Tibial nerve (tissue), 4 donors: ENCODE results near the gene ACAD11. TPM values are rescaled to one million over a fixed set of nuclear protein-coding genes. Genes with fewer than 3 reads are reported as not detected.

Source experiments
- DNase-seq, 2 donors: peaks; one replicate each; pipeline ENCODE4 v3.0.0-alpha.2; 2019; ENCODE audit warnings: low spot score in 2 of 2
- H3K27ac ChIP-seq, 4 donors: fragments of 200-600 bp; sonication (generic) in 3 of 4; one replicate each; pipeline ENCODE4 v1.5.1; 2017 to 2019; ENCODE audit warnings: mild to moderate bottlenecking in 1 of 4
- H3K27me3 ChIP-seq, 2 donors: fragments of 200-600 bp; sonication (generic) in 1 of 2; one replicate each; pipeline versions ENCODE4 v1.5.1 to v1.6.0; 2017 to 2019
- H3K36me3 ChIP-seq, 3 donors: fragments of 200-600 bp; sonication (generic); one replicate each; pipeline ENCODE4 v1.5.1; 2018 to 2019
- H3K4me1 ChIP-seq, 4 donors: fragments of 200-600 bp; sonication (generic) in 3 of 4; one replicate each; pipeline ENCODE4 v1.5.1; 2017 to 2019
- H3K4me3 ChIP-seq, 4 donors: fragments of 200-600 bp; sonication (generic) in 3 of 4; one replicate each; pipeline ENCODE4 v1.5.1; 2017 to 2019; ENCODE audit warnings: mild to moderate bottlenecking in 1 of 4, moderate library complexity in 1 of 4
- H3K9me3 ChIP-seq, 4 donors: fragments of 200-600 bp; sonication (generic) in 3 of 4; one replicate each; pipeline ENCODE4 v1.5.1; 2017 to 2019
- EP300 ChIP-seq, 2 donors: sonication (generic); formaldehyde crosslinking; IDR thresholded peaks; one replicate each; pipeline ENCODE4 v1.6.1; 2017; ENCODE audit warnings: antibody characterized with exemption in 2 of 2, mild to moderate bottlenecking in 1 of 2
- POLR2A ChIP-seq, 2 donors: fragments of 450-650 bp; IDR thresholded peaks; one replicate each; pipeline ENCODE4 v1.6.1; 2017; ENCODE audit warnings: antibody characterized with exemption in 2 of 2, mild to moderate bottlenecking in 2 of 2, moderate library complexity in 2 of 2
- WGBS, 2 donors: methylation state at CpG; one replicate each; pipeline ENCODE4 v1.1.5; 2018; 5-methylcytosine and 5-hydroxymethylcytosine counted together
- total RNA-seq, 4 donors: library from RNA; depleted of rRNA; stranded (reverse); fragments of >200 nt; gene quantifications; one replicate each; pipeline ENCODE4 v1.1.0, GENCODE V29; 2016
- TF ChIP-seq, protein P1 (sequence below), 5 experiments: fragments of 200-600 bp in 3 of 5; fragments of 450-650 bp in 2 of 5; sonication (generic) in 3 of 5; IDR thresholded peaks; one replicate each; pipeline ENCODE4 v1.5.1; 2016 to 2019; ENCODE audit warnings: antibody characterized with exemption in 5 of 5, mild to moderate bottlenecking in 3 of 5, moderate library complexity in 2 of 5

ACAD11 gene
- total RNA-seq, 4 donors from 2014 or later: 39.2 to 69.9 (median 59.4) TPM

DNA sequence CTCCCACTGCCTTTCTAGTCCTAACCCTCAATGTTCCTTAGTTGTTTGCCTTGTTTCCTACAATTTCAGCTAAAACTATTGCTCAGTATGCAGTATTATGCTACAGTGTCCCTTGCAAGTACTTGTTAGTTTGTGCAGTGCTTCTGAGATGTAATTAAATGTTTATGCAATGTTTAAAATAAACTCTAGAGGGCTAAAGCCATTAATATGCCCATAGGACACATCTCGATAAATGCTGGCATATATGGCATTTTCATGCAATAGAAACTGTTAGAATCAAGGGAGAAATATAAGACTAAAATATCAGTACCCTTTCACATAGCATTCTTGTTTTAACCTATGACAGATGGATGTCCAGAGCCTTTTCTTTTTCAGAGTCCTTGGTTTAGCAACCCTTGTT lies 122.3 kb downstream of the ACAD11 start:
- peaks cover 0 to 83% (median 4%) of the 10 kb centered on the region in 3 donors for H3K36me3 ChIP-seq
- peaks cover 0 to 2% (median 0%) of the 10 kb centered on the region in 4 donors for H3K4me1 ChIP-seq
- DNase-seq: no peak
- H3K9me3 ChIP-seq: no peaks in the 10 kb centered on the region
- TF ChIP-seq POLR2A (IDR thresholded peaks at IDR 0.05) (no peak), EP300 (IDR thresholded peaks at IDR 0.05) (no peak)
- TF ChIP-seq, protein P1, sequence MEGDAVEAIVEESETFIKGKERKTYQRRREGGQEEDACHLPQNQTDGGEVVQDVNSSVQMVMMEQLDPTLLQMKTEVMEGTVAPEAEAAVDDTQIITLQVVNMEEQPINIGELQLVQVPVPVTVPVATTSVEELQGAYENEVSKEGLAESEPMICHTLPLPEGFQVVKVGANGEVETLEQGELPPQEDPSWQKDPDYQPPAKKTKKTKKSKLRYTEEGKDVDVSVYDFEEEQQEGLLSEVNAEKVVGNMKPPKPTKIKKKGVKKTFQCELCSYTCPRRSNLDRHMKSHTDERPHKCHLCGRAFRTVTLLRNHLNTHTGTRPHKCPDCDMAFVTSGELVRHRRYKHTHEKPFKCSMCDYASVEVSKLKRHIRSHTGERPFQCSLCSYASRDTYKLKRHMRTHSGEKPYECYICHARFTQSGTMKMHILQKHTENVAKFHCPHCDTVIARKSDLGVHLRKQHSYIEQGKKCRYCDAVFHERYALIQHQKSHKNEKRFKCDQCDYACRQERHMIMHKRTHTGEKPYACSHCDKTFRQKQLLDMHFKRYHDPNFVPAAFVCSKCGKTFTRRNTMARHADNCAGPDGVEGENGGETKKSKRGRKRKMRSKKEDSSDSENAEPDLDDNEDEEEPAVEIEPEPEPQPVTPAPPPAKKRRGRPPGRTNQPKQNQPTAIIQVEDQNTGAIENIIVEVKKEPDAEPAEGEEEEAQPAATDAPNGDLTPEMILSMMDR (IDR thresholded peaks at IDR 0.05): no peak
- 75 to 87% methylated on average over 1 of the region's 1 CpG for WGBS, 2 donors
- H3K27me3 ChIP-seq: no peaks in the 10 kb centered on the region
- no peak overlapping the region for H3K4me3 ChIP-seq
- no peak overlapping the region for H3K27ac ChIP-seq

DNA sequence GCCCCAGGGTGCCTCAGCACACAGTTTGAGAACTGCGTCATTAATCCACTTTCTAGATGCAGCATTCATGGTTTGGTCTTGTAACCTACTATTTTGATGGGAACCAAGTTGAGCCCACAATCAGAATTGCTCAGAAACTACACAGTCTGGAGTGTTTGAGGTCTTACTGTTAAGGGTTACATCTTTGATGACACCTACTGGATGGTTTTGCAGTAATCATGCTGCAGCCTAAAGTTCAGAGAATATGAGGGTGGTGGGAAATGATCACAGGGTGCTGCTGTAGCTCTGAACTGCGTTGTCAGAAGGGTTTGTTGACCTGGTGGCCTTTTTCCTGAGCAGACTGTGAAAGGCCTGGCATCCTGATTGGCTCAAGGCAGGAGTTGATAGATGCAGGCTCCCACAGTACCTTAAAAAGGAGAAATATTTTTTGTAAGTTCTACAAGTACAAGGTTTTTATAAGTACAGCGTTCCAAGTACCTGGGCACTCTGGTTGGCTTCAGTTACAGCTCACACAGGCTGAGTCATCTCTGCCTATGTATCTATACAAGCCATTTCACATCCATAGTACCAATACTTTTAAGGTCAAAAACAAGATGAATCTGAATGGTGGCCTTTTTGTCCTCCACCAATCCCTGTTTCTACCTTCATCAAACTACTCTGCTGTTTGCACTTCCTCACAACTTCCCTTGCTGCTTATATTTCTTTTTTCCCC lies 123.0 kb downstream of the ACAD11 start:
- Histone ChIP-seq H3K27me3 (no peaks in the 10 kb centered on the region), H3K9me3 (no peaks in the 10 kb centered on the region), H3K4me1 (no peaks in the 10 kb centered on the region), H3K27ac (peak overlapping the region in 1 of 4 donors; percentile 20), H3K4me3 (no peak overlapping the region), H3K36me3 (peaks cover 0 to 90% (median 4%) of the 10 kb centered on the region in 3 donors)
- TF ChIP-seq POLR2A (IDR thresholded peaks at IDR 0.05): no peak
- TF ChIP-seq EP300 (IDR thresholded peaks at IDR 0.05): no peak
- TF ChIP-seq, protein P1 (IDR thresholded peaks at IDR 0.05): no peak
- WGBS, 2 donors: 89 to 92% methylated on average over 3 of the region's 3 CpGs
- DNase-seq: no peak

DNA sequence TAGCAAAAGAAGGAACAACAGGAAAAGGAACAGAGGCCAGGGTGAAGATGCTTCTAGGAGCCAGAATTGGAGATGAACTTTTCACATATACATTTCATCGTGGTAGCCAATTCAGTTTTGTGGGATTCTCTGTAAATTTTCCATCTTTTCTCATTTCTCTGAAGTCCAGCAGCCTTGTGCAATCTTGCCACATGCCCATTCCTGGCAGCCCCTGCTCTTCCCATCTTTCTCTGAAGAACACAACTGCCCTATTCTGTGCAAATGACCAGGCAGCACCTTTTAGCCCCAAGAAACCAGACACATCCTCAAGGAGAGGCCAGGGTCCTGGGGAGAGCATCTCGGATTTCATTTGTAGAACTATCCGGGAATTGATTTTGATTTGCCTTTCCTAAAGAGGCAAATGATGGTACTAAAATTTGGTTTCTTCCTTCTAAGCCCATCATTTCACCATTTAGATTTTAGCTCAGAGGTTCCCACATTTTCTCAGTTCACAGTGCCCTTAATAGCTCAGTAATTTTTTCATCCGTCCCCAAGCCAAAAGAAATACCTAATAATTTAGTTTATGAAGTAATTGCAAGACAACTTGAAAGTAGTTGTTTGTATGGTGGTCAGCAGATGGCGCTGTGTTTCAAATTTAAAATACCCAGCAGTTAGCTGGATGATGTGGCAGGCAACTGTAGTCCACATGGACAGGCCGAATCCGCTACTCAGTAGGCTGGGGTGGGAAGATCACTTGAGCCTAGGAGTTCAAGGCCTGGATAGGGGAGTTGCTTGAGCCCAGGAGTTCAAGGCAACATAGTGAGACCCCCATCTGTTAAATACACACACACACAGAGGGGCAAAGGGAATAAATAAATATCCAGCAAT lies 123.8 kb downstream of the ACAD11 start:
- WGBS, 2 donors: 54 to 57% methylated on average over 7 of the region's 7 CpGs
- H3K9me3 ChIP-seq: no peaks in the 10 kb centered on the region
- H3K27ac ChIP-seq: peak overlapping the region in 1 of 4 donors; percentile 20
- H3K4me1 ChIP-seq: no peaks in the 10 kb centered on the region
- no peak overlapping the region for H3K4me3 ChIP-seq
- H3K27me3 ChIP-seq: no peaks in the 10 kb centered on the region
- TF ChIP-seq, protein P1 (IDR thresholded peaks at IDR 0.05): peak; percentile 44 to 77 (median 61)
- TF ChIP-seq POLR2A (IDR thresholded peaks at IDR 0.05): no peak
- no peak for TF ChIP-seq EP300 (IDR thresholded peaks at IDR 0.05)
- peak; percentile 36 to 82 for DNase-seq
- H3K36me3 ChIP-seq: peaks cover 0 to 90% (median 6%) of the 10 kb centered on the region in 3 donors

DNA sequence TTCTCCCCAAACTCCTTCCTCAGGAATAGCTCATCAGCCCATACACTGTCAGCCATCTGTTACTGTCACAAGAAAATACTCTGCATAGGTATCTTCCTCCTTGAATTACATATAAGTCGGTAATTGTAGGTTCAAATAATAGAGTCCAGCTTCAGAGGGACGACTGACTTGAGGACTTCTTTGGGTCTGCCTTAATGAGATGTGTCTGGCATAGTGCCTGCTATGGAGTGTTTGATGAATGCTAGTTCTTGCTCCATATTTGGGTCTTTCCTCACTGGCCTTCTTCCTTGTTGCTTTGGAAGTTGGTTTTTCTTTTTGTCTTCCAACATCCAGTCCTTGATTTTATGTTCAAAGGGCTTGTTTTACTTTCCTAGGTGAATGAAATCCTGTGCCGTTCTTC lies 129.0 kb downstream of the ACAD11 start:
- peaks cover 4 to 99% (median 27%) of the 10 kb centered on the region in 3 donors for H3K36me3 ChIP-seq
- WGBS, 2 donors: 82 to 87% methylated on average over 3 of the region's 3 CpGs
- H3K9me3 ChIP-seq: no peaks in the 10 kb centered on the region
- TF ChIP-seq EP300 (IDR thresholded peaks at IDR 0.05) (no peak), POLR2A (IDR thresholded peaks at IDR 0.05) (no peak)
- TF ChIP-seq, protein P1 (IDR thresholded peaks at IDR 0.05): no peak
- H3K4me3 ChIP-seq: no peak overlapping the region
- H3K27ac ChIP-seq: no peak overlapping the region
- H3K4me1 ChIP-seq: no peaks in the 10 kb centered on the region
- no peaks in the 10 kb centered on the region for H3K27me3 ChIP-seq
- no peak for DNase-seq

DNA sequence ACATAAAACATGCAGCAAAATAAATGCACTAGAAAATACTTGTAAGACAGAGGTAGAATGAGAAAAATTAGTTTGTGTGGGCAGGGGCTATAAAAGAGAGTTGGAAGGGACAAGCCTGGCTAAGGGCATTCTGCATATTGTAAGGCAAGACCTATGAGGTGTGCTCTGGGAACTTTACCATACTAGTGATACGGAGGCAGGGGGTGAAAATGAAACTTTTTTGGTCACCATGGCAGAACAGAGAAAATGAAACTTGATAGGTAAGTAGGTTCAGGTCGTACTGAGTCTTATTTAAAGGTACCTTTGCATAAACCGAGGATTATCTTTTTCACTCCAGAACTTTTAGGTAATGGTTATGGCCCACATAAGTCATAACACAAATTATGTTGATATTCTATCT lies 137.3 kb downstream of the ACAD11 start:
- Histone ChIP-seq H3K27me3 (no peaks in the 10 kb centered on the region), H3K36me3 (peaks cover 0 to 90% (median 19%) of the 10 kb centered on the region in 3 donors), H3K27ac (no peak overlapping the region), H3K9me3 (no peaks in the 10 kb centered on the region), H3K4me3 (no peak overlapping the region), H3K4me1 (no peaks in the 10 kb centered on the region)
- TF ChIP-seq POLR2A (IDR thresholded peaks at IDR 0.05) (no peak), EP300 (IDR thresholded peaks at IDR 0.05) (no peak)
- TF ChIP-seq, protein P1 (IDR thresholded peaks at IDR 0.05): no peak
- DNase-seq: no peak
- 78 to 90% methylated on average over 3 of the region's 3 CpGs for WGBS, 2 donors
